ENCODE results near the gene DBNDD2. TPM values are rescaled to one million over a fixed set of nuclear protein-coding genes. Genes with fewer than 3 reads are reported as not detected.
A peak's percentile ranks its signal among the peaks of the same experiment; 100 is the strongest.

DBNDD2 gene
- total and polyA plus RNA-seq, 4 donors, result 11.7 to 75.4 (median 57.8) TPM

- ATAC-seq (ENCODE audit: insufficient read depth, low FRiP score) (no peak), DNase-seq (no peak)
- Histone ChIP-seq H3K4me1 (ENCODE audit: control insufficient read depth in 5 of 5, insufficient read depth in 5 of 5, low read length in 5 of 5) (peaks cover 0 to 13% (median 0%) of the 10 kb centered on the region in 5 donors), H3K9ac (ENCODE audit: insufficient read depth in 1 of 2, low read length in 2 of 2) (no peak overlapping the region), H3K4me3 (no peak overlapping the region), H3K27me3 (ENCODE audit: control insufficient read depth in 3 of 3, insufficient read depth in 3 of 3, low read length in 2 of 3) (no peaks in the 10 kb centered on the region), H3K27ac (ENCODE audit: low read depth in 1 of 2, low read length in 1 of 2) (no peak overlapping the region), H3K9me3 (ENCODE audit: control insufficient read depth in 4 of 4, insufficient read depth in 3 of 4, low read length in 3 of 4) (no peaks in the 10 kb centered on the region), H3K36me3 (ENCODE audit: control insufficient read depth in 4 of 4, insufficient read depth in 4 of 4, low read length in 4 of 4) (no peaks in the 10 kb centered on the region)
- no peak for TF ChIP-seq CTCF (IDR thresholded peaks at IDR 0.05; ENCODE audit: control extremely low read depth, extremely low read depth)
These were observed 36.0 kb downstream of the DBNDD2 start for GRCh38 chr20:45444050-45444449.

GRCh38 chr20:45445805-45446562 lies 37.9 kb downstream of the DBNDD2 start:
- Histone ChIP-seq H3K4me3 (no peak overlapping the region), H3K36me3 (ENCODE audit: control insufficient read depth in 4 of 4, insufficient read depth in 4 of 4, low read length in 4 of 4) (no peaks in the 10 kb centered on the region), H3K27me3 (ENCODE audit: control insufficient read depth in 3 of 3, insufficient read depth in 3 of 3, low read length in 2 of 3) (no peaks in the 10 kb centered on the region), H3K9ac (ENCODE audit: insufficient read depth in 1 of 2, low read length in 2 of 2) (no peak overlapping the region), H3K9me3 (ENCODE audit: control insufficient read depth in 4 of 4, insufficient read depth in 3 of 4, low read length in 3 of 4) (no peaks in the 10 kb centered on the region), H3K4me1 (ENCODE audit: control insufficient read depth in 5 of 5, insufficient read depth in 5 of 5, low read length in 5 of 5) (peaks cover 0 to 13% (median 0%) of the 10 kb centered on the region in 5 donors), H3K27ac (ENCODE audit: low read depth in 1 of 2, low read length in 1 of 2) (no peak overlapping the region)
- no peak for TF ChIP-seq CTCF (IDR thresholded peaks at IDR 0.05; ENCODE audit: control extremely low read depth, extremely low read depth)
- ATAC-seq (ENCODE audit: insufficient read depth, low FRiP score) (peak; percentile 62), DNase-seq (no peak)
- 70 to 72% methylated on average over 7 of the region's 7 CpGs for WGBS, 2 donors

DNA sequence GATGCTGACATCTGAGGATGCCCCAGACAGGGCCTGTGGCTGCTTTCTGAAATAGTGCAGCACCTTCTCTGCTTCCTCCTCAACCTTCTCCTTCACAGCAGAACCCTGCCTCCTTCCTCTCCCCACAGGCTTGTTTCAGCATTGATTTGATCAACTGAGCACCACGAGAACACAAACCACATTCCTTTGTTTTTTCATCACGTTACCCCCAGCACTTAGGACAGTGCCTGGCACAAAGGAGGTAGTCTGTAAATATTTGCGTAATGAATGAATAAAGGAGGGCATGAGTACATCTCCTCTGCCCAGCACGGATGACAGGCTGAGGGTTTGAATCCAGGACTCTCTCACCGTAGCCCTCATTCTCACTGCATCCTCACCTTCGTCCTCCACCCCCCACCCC lies 40.2 kb downstream of the DBNDD2 start:
- no peak for ATAC-seq (ENCODE audit: insufficient read depth, low FRiP score)
- H3K27ac ChIP-seq (ENCODE audit: low read depth in 1 of 2, low read length in 1 of 2), result no peak overlapping the region
- no peak for TF ChIP-seq CTCF (IDR thresholded peaks at IDR 0.05; ENCODE audit: control extremely low read depth, extremely low read depth)
- H3K9me3 ChIP-seq (ENCODE audit: control insufficient read depth in 4 of 4, insufficient read depth in 3 of 4, low read length in 3 of 4), result no peaks in the 10 kb centered on the region
- no peaks in the 10 kb centered on the region for H3K27me3 ChIP-seq (ENCODE audit: control insufficient read depth in 3 of 3, insufficient read depth in 3 of 3, low read length in 2 of 3)
- H3K9ac ChIP-seq (ENCODE audit: insufficient read depth in 1 of 2, low read length in 2 of 2), result no peak overlapping the region
- H3K4me3 ChIP-seq, result no peak overlapping the region
- DNase-seq, result no peak
- H3K36me3 ChIP-seq (ENCODE audit: control insufficient read depth in 4 of 4, insufficient read depth in 4 of 4, low read length in 4 of 4), result no peaks in the 10 kb centered on the region
- peaks cover 0 to 5% (median 0%) of the 10 kb centered on the region in 5 donors for H3K4me1 ChIP-seq (ENCODE audit: control insufficient read depth in 5 of 5, insufficient read depth in 5 of 5, low read length in 5 of 5)
- 57 to 60% methylated on average over 6 of the region's 6 CpGs for WGBS, 2 donors

DNA sequence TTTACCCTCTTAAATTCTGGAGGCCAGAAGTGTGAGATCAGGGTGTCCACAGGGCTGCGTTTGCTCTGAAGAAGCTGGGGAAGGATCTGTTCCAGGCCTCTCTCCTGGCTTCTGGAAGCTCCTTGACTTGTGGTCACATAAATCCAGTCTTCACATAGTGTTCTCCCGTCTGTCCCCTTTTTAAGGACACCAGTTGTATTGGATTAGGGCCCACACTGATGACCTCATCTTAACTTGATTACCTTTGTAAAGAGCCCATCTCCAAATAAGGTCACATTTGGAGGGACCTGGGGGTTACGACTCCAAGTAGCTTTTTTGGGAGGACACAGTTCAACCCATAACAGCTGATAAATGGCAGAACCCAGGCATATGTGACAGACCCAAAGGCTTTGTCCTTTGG lies 41.4 kb downstream of the DBNDD2 start:
- Histone ChIP-seq H3K27ac (ENCODE audit: low read depth in 1 of 2, low read length in 1 of 2) (no peak overlapping the region), H3K9me3 (ENCODE audit: control insufficient read depth in 4 of 4, insufficient read depth in 3 of 4, low read length in 3 of 4) (no peaks in the 10 kb centered on the region), H3K36me3 (ENCODE audit: control insufficient read depth in 4 of 4, insufficient read depth in 4 of 4, low read length in 4 of 4) (no peaks in the 10 kb centered on the region), H3K4me1 (ENCODE audit: control insufficient read depth in 5 of 5, insufficient read depth in 5 of 5, low read length in 5 of 5) (peaks cover 0 to 2% (median 0%) of the 10 kb centered on the region in 5 donors), H3K9ac (ENCODE audit: insufficient read depth in 1 of 2, low read length in 2 of 2) (no peak overlapping the region), H3K4me3 (no peak overlapping the region), H3K27me3 (ENCODE audit: control insufficient read depth in 3 of 3, insufficient read depth in 3 of 3, low read length in 2 of 3) (no peaks in the 10 kb centered on the region)
- TF ChIP-seq CTCF (IDR thresholded peaks at IDR 0.05; ENCODE audit: control extremely low read depth, extremely low read depth), result no peak
- WGBS, 2 donors, result 79 to 82% methylated on average over 3 of the region's 3 CpGs
- ATAC-seq (ENCODE audit: insufficient read depth, low FRiP score) (no peak), DNase-seq (no peak)
